GM12878 (cell line): Measurements from ENCODE around the gene EML1.

Experiments
- CTCF ChIP-seq, 3 experiments: IDR thresholded peaks in 2 of 3; conservative IDR thresholded peaks in 1 of 3; 2 replicates each; pipeline ENCODE4 v1.5.1; 2011; ENCODE audit warnings: low read depth in 3 of 3, low read length in 3 of 3, mild to moderate bottlenecking in 3 of 3, control low read depth in 2 of 3, moderate library complexity in 2 of 3, inconsistent platforms in 1 of 3, mixed read lengths in 1 of 3; ENCODE audit not compliant: control insufficient read depth in 2 of 3, insufficient read depth in 1 of 3; ENCODE audit errors: extremely low read depth in 1 of 3
- RAD21 ChIP-seq: IDR thresholded peaks from 2 replicates; pipeline ENCODE4 v1.6.1; 2011; ENCODE audit warnings: mild to moderate bottlenecking, low read depth, low read length, moderate library complexity; ENCODE audit not compliant: insufficient read depth
- SIX5 ChIP-seq: IDR thresholded peaks from 2 replicates; pipeline ENCODE4 v1.6.1; 2011; ENCODE audit warnings: mild to moderate bottlenecking, low read depth, low read length, moderate library complexity; ENCODE audit not compliant: severe bottlenecking
- TAF1 ChIP-seq: IDR thresholded peaks from 2 replicates; pipeline ENCODE4 v1.6.1; 2011; ENCODE audit warnings: mild to moderate bottlenecking, low read depth, low read length, borderline replicate concordance
- YY1 ChIP-seq: IDR thresholded peaks from 2 replicates; pipeline ENCODE4 v1.6.1; 2011; ENCODE audit warnings: low read depth, mild to moderate bottlenecking, low read length
- ZBTB11 ChIP-seq: fragments of 450-650 bp; formaldehyde crosslinking; IDR thresholded peaks from 2 replicates; pipeline ENCODE4 v1.5.0; 2022; ENCODE audit warnings: mild to moderate bottlenecking, missing genetic modification characterization

GRCh38 chr14:99751539-99752485 lies 41.4 kb upstream of the EML1 start:
- TF ChIP-seq RAD21 (no peak), ZBTB11 (CRISPR knock-in tag) (no peak), SIX5 (no peak), TAF1 (no peak), YY1 (no peak), CTCF (IDR thresholded peaks at IDR 0.05 in 2 of 3, conservative IDR thresholded peaks at IDR 0.05 in 1 of 3; ENCODE audit: control insufficient read depth in 2 of 3, extremely low read depth in 1 of 3, insufficient read depth in 1 of 3, low read depth in 3 of 3, low read length in 3 of 3) (no peak)
